MCF 10A (cell line): ENCODE data around the gene MIEF2. TPM values are rescaled to one million over a fixed set of nuclear protein-coding genes. Genes with fewer than 3 reads are reported as not detected.

Source experiments
- BruUV-seq: library from RNA; stranded (reverse); fragments of 400-500 nt; replicated peaks from 2 replicates; lab custom pipeline; 2021; lab: Mats Ljungman, UMichigan
- CTCF ChIA-PET: fragments of 300-600 bp; sonication (Branson Sonifier 250); formaldehyde crosslinking; extraction: SDS; loops from one replicate; lab custom pipeline; 2021; ENCODE audit warnings: antibody characterized with exemption, inconsistent platforms; lab: Yijun Ruan, JAX
- POLR2A ChIA-PET: fragments of 300-600, 350-650 bp; sonication (Branson Sonifier 250); formaldehyde crosslinking; extraction: SDS; loops from one replicate; lab custom pipeline; 2020; ENCODE audit warnings: antibody characterized with exemption, inconsistent platforms; lab: Yijun Ruan, JAX
- DNase-seq: peaks from one replicate; pipeline ENCODE4 v3.0.0-alpha.2; 2018; ENCODE audit not compliant: unreplicated experiment
- H3K27ac Mint-ChIP-seq: one replicate; pipeline ENCODE4 v1.8.0; 2022; ENCODE audit warnings: mild to moderate bottlenecking, low read depth, mixed read lengths; ENCODE audit not compliant: unreplicated experiment
- H3K27me3 Mint-ChIP-seq: one replicate; pipeline ENCODE4 v1.8.0; 2022; ENCODE audit warnings: mixed read lengths; ENCODE audit not compliant: insufficient read depth, unreplicated experiment
- H3K36me3 Mint-ChIP-seq: one replicate; pipeline ENCODE4 v1.8.0; 2022; ENCODE audit warnings: mild to moderate bottlenecking, moderate library complexity, mixed read lengths; ENCODE audit not compliant: insufficient read depth, unreplicated experiment
- H3K4me1 Mint-ChIP-seq: one replicate; pipeline ENCODE4 v1.8.0; 2022; ENCODE audit warnings: mixed read lengths; ENCODE audit not compliant: insufficient read depth, unreplicated experiment
- H3K4me3 Mint-ChIP-seq: one replicate; pipeline ENCODE4 v1.8.0; 2022; ENCODE audit warnings: mild to moderate bottlenecking, moderate library complexity, mixed read lengths; ENCODE audit not compliant: unreplicated experiment
- H3K9me3 Mint-ChIP-seq: one replicate; pipeline ENCODE4 v1.8.0; 2022; ENCODE audit warnings: mixed read lengths; ENCODE audit not compliant: unreplicated experiment
- CTCF ChIP-seq: fragments of 200-600 bp; IDR thresholded peaks from one replicate; pipeline ENCODE4 v1.8.0; 2022; ENCODE audit warnings: antibody characterized with exemption, mild to moderate bottlenecking; ENCODE audit not compliant: unreplicated experiment
- intact Hi-C: fragments of 100-400 bp; cut with micrococcal nuclease; formaldehyde crosslinking; loops from 2 replicates; pipeline ENCODE4 v1.14.1; 2022
- total RNA-seq: library from RNA; stranded (reverse); gene quantifications from 2 replicates; pipeline ENCODE4 v1.2.3, GENCODE V29; 2022

Gene MIEF2
- total RNA-seq, 1 experiment from 2014 or later = 12.1 TPM

DNA sequence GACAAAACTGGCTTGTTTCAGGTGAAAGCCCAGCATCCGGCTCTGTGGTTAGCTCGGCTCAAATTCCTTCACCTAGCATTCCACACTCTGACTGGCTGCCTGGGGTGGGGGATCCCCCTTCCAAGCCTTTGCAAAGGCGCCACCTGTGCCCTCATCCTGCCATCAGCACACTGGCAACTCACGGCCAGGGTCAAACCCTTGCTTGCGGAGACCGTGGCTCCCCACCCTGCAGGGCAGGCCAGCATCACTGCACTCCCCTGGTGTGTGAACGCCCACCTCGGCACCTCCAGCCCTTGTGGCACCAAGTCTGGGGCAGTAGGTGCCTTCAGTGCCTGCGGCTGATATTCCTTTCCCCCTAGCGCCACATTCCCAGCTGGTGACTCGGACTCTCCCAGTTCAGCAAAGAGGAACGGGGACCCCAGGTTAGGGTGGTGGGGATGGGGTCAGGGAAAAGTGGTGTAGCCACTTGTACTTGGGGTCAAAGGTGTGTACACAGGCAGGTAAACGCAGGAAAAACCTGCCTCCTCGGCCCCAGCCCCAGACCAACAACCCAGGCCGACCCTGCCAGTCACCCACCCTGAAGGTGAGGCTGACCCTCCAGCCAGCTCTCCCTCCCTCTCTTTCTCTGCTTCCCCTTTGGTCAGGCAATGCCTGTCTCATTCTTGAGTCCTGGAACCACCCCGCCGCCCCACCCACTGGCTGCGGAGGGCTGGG lies 3.0 kb upstream of the MIEF2 start:
- Mint-ChIP-seq H3K9me3 (no peaks in the 10 kb centered on the region), H3K4me3 (peak overlapping the region; percentile 91), H3K27me3 (no peaks in the 10 kb centered on the region), H3K27ac (peak overlapping the region; percentile 73), H3K4me1 (peaks cover 11% of the 10 kb centered on the region), H3K36me3 (peaks cover 53% of the 10 kb centered on the region)
- peak; percentile 47 for DNase-seq
- intact Hi-C loops = no loop called here
- CTCF ChIA-PET = interaction anchor here (0.7 to 1.7 kb wide), 6 partner anchors 9 to 72 kb away, joined by 3 to 5 read pairs (median 4); no protein-coding TSS in a partner anchor
- BruUV-seq = TSS peak; percentile 17
- no peak for TF ChIP-seq CTCF
- POLR2A ChIA-PET = interaction anchor here (0.9 to 3.0 kb wide), 6 partner anchors 9 to 74 kb away, joined by 3 to 13 read pairs (median 4); partner anchors contain the start of genes ALKBH5, SMCR8 and TOP3A

GRCh38 chr17:18257982-18258355 lies 2.5 kb upstream of the MIEF2 start:
- TF ChIP-seq CTCF = no peak
- Mint-ChIP-seq H3K9me3 (no peaks in the 10 kb centered on the region), H3K4me1 (peaks cover 11% of the 10 kb centered on the region), H3K4me3 (peak overlapping the region; percentile 91), H3K27me3 (no peaks in the 10 kb centered on the region), H3K27ac (peak overlapping the region; percentile 73), H3K36me3 (peaks cover 48% of the 10 kb centered on the region)
- POLR2A ChIA-PET = interaction anchor here (0.9 to 3.0 kb wide), 6 partner anchors 10 to 74 kb away, joined by 3 to 13 read pairs (median 4); partner anchors contain the start of genes ALKBH5, SMCR8 and TOP3A
- intact Hi-C loops = no loop called here
- DNase-seq = peak; percentile 78
- no TSS peak for BruUV-seq
- CTCF ChIA-PET = interaction anchor here (1.0 to 1.7 kb wide), 2 partner anchors 8 to 39 kb away, joined by 3 to 5 read pairs; no protein-coding TSS in a partner anchor

DNA sequence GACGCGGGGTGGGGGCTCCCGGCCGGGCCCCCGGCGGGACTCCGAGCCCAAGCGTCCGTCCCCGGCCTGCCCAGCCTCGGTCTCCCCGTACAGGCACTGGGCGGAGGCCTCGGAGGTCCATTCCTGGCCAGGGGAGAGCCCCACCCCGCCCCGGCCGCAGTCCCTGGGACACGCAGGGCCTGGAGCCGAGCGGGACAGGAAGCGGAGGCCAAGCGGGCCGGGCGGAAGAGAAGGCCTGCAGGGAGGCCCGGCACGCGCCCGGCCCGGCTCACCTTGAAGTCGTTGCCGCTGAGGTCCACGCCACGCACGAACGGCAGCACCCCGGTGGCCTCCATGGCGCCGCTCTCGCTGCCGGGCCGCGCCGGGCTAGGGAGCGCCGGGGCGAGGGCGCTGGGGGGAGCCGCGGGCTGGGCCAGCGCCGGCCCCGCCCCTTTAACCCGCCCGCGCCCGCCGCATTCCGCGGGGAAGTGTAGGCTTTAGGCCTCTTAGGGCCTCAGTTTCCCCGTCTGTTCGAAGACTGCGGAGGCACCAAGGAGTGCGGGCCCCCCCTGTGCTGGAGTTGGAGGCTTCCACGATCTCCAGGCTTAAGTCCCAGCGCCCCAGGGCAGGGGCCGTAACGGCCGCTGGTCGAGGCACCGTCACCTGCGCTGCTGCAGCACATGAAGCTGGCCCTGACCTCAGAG lies 2.0 kb upstream of the MIEF2 start, which contains the start of gene FLII:
TSS of gene FLII (minus strand) at position 383 of the 683 bp plus-strand sequence. CDS start at position 335, 48 bp downstream.
- DNase-seq = peak; percentile 59
- no peaks in the 10 kb centered on the region for H3K27me3 Mint-ChIP-seq
- no TSS peak for BruUV-seq
- CTCF ChIA-PET = no interaction called here
- peaks cover 46% of the 10 kb centered on the region for H3K36me3 Mint-ChIP-seq
- POLR2A ChIA-PET = interaction anchor here (0.9 to 1.8 kb wide), 8 partner anchors 23 to 220 kb away, joined by 3 to 9 read pairs (median 4); partner anchors contain the start of genes ALKBH5, ATPAF2, GID4 and SMCR8
- no peaks in the 10 kb centered on the region for H3K9me3 Mint-ChIP-seq
- H3K4me3 Mint-ChIP-seq = peak within 1 kb of the TSS; percentile 91
- peak within 1 kb of the TSS; percentile 73 for H3K27ac Mint-ChIP-seq
- H3K4me1 Mint-ChIP-seq = peaks cover 11% of the 10 kb centered on the region
- intact Hi-C loops = no loop called here
- TF ChIP-seq CTCF = no peak
